ENCODE results near the gene TIFAB.

DNA sequence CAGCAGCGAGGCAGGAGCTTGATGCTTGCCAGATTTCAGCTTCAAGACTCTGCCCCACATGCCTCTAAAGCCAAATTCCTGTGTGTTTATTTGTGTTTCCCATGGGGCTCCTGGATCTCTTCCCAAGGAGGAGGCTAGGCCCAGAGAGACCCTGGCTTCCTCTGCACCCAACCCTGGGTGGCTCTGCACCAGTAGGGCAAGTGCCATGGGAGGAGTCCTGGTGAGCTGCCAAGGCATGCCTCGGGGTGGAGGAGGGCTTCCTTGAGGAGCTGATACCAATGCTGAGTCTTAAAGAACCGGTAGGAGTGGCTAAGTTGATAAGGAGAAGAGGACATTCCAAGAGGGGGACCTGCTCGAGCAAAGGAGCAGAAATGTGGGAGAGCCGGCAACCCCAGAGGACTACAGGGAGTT is 6.8 kb upstream of the TIFAB start:
- TF ChIP-seq, protein P1, sequence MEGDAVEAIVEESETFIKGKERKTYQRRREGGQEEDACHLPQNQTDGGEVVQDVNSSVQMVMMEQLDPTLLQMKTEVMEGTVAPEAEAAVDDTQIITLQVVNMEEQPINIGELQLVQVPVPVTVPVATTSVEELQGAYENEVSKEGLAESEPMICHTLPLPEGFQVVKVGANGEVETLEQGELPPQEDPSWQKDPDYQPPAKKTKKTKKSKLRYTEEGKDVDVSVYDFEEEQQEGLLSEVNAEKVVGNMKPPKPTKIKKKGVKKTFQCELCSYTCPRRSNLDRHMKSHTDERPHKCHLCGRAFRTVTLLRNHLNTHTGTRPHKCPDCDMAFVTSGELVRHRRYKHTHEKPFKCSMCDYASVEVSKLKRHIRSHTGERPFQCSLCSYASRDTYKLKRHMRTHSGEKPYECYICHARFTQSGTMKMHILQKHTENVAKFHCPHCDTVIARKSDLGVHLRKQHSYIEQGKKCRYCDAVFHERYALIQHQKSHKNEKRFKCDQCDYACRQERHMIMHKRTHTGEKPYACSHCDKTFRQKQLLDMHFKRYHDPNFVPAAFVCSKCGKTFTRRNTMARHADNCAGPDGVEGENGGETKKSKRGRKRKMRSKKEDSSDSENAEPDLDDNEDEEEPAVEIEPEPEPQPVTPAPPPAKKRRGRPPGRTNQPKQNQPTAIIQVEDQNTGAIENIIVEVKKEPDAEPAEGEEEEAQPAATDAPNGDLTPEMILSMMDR (IDR thresholded peaks at IDR 0.05), result no peak
- TF ChIP-seq POLR2A (IDR thresholded peaks at IDR 0.05), result no peak
